ENCODE results near the gene ADPRHL1. TPM values are rescaled to one million over a fixed set of nuclear protein-coding genes. Genes with fewer than 3 reads are reported as not detected.

ADPRHL1 gene
- total and polyA plus RNA-seq, 2 donors (not counting 1 experiment from before 2014, with no cell fraction given) = 0.59 to 1.5 TPM

DNA sequence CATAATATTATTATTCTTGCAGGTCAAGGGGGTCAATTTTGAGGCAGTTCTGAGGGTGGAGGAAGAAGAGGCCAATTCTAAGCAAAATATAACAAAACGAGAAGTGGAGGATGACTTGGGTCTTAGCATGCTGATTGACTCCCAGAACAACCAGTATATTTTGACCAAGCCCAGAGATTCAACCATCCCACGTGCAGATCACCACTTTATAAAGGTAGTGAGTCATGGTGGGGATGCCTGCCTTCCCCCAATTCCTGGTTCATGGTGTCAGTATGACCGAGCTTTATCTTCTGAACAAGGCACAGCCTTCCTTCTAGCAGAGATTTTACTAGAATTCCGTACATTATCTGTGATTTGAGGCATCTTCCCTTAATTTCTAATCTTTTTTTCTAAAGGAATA, 46.6 kb upstream of the ADPRHL1 start:
- Histone ChIP-seq H3K9me3 (ENCODE audit: control insufficient read depth, insufficient read depth, low read depth, low read length) (no peaks in the 10 kb centered on the region), H3K79me2 (ENCODE audit: control insufficient read depth, insufficient read depth, low read length) (peaks cover 38% of the 10 kb centered on the region), H3K9ac (ENCODE audit: insufficient read depth, low read length) (no peak overlapping the region), H2AFZ (ENCODE audit: low read length) (no peak overlapping the region), H3K27ac (ENCODE audit: insufficient read depth, low read length) (no peak overlapping the region), H3K4me2 (ENCODE audit: extremely low read depth, insufficient read depth, low read length) (no peak overlapping the region), H3K36me3 (ENCODE audit: control insufficient read depth, insufficient read depth, low read length) (peaks cover 43% of the 10 kb centered on the region), H3K4me1 (ENCODE audit: control insufficient read depth, extremely low read depth, insufficient read depth, low read length) (peaks cover 7% of the 10 kb centered on the region), H3K27me3 (ENCODE audit: control insufficient read depth, insufficient read depth, low read length) (no peaks in the 10 kb centered on the region), H4K20me1 (ENCODE audit: control insufficient read depth, extremely low read depth, insufficient read depth, low read length) (peaks cover 3% of the 10 kb centered on the region), H3K4me3 (replicated peaks in 1 of 4; ENCODE audit: control extremely low read depth in 1 of 4, insufficient read depth in 1 of 4, low read depth in 3 of 4, low read length in 4 of 4) (no peak overlapping the region)
- peak; percentile 11 to 73 for DNase-seq (ENCODE audit: low read depth in 2 of 2)
- TF ChIP-seq, protein P1, sequence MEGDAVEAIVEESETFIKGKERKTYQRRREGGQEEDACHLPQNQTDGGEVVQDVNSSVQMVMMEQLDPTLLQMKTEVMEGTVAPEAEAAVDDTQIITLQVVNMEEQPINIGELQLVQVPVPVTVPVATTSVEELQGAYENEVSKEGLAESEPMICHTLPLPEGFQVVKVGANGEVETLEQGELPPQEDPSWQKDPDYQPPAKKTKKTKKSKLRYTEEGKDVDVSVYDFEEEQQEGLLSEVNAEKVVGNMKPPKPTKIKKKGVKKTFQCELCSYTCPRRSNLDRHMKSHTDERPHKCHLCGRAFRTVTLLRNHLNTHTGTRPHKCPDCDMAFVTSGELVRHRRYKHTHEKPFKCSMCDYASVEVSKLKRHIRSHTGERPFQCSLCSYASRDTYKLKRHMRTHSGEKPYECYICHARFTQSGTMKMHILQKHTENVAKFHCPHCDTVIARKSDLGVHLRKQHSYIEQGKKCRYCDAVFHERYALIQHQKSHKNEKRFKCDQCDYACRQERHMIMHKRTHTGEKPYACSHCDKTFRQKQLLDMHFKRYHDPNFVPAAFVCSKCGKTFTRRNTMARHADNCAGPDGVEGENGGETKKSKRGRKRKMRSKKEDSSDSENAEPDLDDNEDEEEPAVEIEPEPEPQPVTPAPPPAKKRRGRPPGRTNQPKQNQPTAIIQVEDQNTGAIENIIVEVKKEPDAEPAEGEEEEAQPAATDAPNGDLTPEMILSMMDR (conservative IDR thresholded peaks at IDR 0.05 in 1 of 2, IDR thresholded peaks at IDR 0.05 in 1 of 2; ENCODE audit: low read depth in 1 of 2, low read length in 2 of 2) = no peak
- TF ChIP-seq EZH2 (IDR thresholded peaks at IDR 0.05; ENCODE audit: low read length, missing control alignments) = no peak

- no peaks in the 10 kb centered on the region for H3K27me3 ChIP-seq (ENCODE audit: control insufficient read depth, insufficient read depth, low read length)
- H3K9ac ChIP-seq (ENCODE audit: insufficient read depth, low read length) = no peak overlapping the region
- H3K79me2 ChIP-seq (ENCODE audit: control insufficient read depth, insufficient read depth, low read length) = peaks cover 48% of the 10 kb centered on the region
- H2AFZ ChIP-seq (ENCODE audit: low read length) = no peak overlapping the region
- peaks cover 4% of the 10 kb centered on the region for H4K20me1 ChIP-seq (ENCODE audit: control insufficient read depth, extremely low read depth, insufficient read depth, low read length)
- peaks cover 44% of the 10 kb centered on the region for H3K36me3 ChIP-seq (ENCODE audit: control insufficient read depth, insufficient read depth, low read length)
- H3K4me1 ChIP-seq (ENCODE audit: control insufficient read depth, extremely low read depth, insufficient read depth, low read length) = peaks cover 11% of the 10 kb centered on the region
- DNase-seq (ENCODE audit: low read depth in 2 of 2) = no peak
- TF ChIP-seq EZH2 (IDR thresholded peaks at IDR 0.05; ENCODE audit: low read length, missing control alignments) = no peak
- TF ChIP-seq, protein P1 (conservative IDR thresholded peaks at IDR 0.05 in 1 of 2, IDR thresholded peaks at IDR 0.05 in 1 of 2; ENCODE audit: low read depth in 1 of 2, low read length in 2 of 2) = no peak
- H3K9me3 ChIP-seq (ENCODE audit: control insufficient read depth, insufficient read depth, low read depth, low read length) = no peaks in the 10 kb centered on the region
- H3K27ac ChIP-seq (ENCODE audit: insufficient read depth, low read length) = no peak overlapping the region
- H3K4me3 ChIP-seq (replicated peaks in 1 of 4; ENCODE audit: control extremely low read depth in 1 of 4, insufficient read depth in 1 of 4, low read depth in 3 of 4, low read length in 4 of 4) = no peak overlapping the region
- no peak overlapping the region for H3K4me2 ChIP-seq (ENCODE audit: extremely low read depth, insufficient read depth, low read length)
Measured at GRCh38 chr13:113498905-113499304, 45.6 kb upstream of the ADPRHL1 start.

GRCh38 chr13:113497217-113497616, 43.9 kb upstream of the ADPRHL1 start:
- Histone ChIP-seq H3K79me2 (ENCODE audit: control insufficient read depth, insufficient read depth, low read length) (peaks cover 54% of the 10 kb centered on the region), H2AFZ (ENCODE audit: low read length) (no peak overlapping the region), H4K20me1 (ENCODE audit: control insufficient read depth, extremely low read depth, insufficient read depth, low read length) (peaks cover 5% of the 10 kb centered on the region), H3K4me2 (ENCODE audit: extremely low read depth, insufficient read depth, low read length) (no peak overlapping the region), H3K9me3 (ENCODE audit: control insufficient read depth, insufficient read depth, low read depth, low read length) (no peaks in the 10 kb centered on the region), H3K4me3 (replicated peaks in 1 of 4; ENCODE audit: control extremely low read depth in 1 of 4, insufficient read depth in 1 of 4, low read depth in 3 of 4, low read length in 4 of 4) (no peak overlapping the region), H3K4me1 (ENCODE audit: control insufficient read depth, extremely low read depth, insufficient read depth, low read length) (peaks cover 18% of the 10 kb centered on the region), H3K36me3 (ENCODE audit: control insufficient read depth, insufficient read depth, low read length) (peaks cover 37% of the 10 kb centered on the region), H3K27me3 (ENCODE audit: control insufficient read depth, insufficient read depth, low read length) (no peaks in the 10 kb centered on the region), H3K27ac (ENCODE audit: insufficient read depth, low read length) (no peak overlapping the region), H3K9ac (ENCODE audit: insufficient read depth, low read length) (no peak overlapping the region)
- TF ChIP-seq, protein P1 (conservative IDR thresholded peaks at IDR 0.05 in 1 of 2, IDR thresholded peaks at IDR 0.05 in 1 of 2; ENCODE audit: low read depth in 1 of 2, low read length in 2 of 2) = no peak
- no peak for TF ChIP-seq EZH2 (IDR thresholded peaks at IDR 0.05; ENCODE audit: low read length, missing control alignments)
- peak in 1 of 2 donors; percentile 19 for DNase-seq (ENCODE audit: low read depth in 2 of 2)

Measured in fibroblast of lung (primary cell).